HG02938 (cell line): ENCODE results near the gene PITX3.
"Not testable (repeated sequence)": the region's sequence is repeated elsewhere in the genome, so short reads cannot be mapped to it uniquely, and the experiment has no call there.

Source experiments
- ATAC-seq: cut with Tn5 transposase; IDR thresholded peaks from one replicate; pipeline ENCODE4 v1.9.1; 2021; ENCODE audit warnings: mild to moderate bottlenecking, moderate library complexity; ENCODE audit not compliant: unreplicated experiment

PITX3 gene

DNA sequence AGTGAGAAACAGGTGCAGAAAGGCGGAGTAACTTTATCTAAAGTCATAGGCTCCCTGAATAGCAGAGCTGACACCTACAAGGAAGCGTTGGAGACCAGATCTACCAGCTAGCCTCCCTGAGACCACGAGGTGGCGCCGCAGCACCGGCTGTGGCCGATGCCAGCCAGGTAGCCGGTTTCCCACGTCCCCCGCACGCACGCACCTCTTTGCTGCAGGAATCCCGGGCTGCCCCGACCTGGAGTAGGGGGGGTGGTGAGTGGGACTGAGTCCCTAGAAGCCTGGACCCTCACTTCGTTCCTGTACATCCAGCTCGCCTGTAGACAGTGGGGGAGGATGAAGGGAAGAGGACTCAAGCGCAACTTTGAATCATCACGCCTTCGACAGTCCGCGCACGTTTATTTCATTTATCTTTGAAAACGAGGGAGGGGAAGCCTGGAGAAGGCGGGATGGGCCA lies 11.5 kb downstream of the PITX3 start:
- ATAC-seq: no peak

DNA sequence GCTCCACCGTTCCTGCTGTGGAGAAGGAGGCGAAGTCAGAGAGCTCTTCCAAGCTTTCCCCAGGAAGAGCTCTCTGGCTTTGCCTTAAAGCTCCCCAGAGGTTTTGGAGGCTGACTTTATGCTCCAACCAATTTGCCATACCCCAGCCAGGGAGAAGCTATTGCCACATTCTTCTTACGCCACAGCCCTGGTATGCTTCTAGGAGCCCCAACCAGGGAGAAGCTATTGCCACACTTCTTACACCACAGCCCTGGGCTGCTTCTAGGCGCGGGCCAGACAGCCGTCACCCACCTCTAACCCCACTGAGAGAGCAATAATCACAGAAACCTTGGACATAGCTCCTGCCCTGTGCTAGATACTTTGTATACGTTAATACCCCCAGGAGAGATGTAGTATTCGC lies 14.3 kb downstream of the PITX3 start:
- ATAC-seq: no peak

DNA sequence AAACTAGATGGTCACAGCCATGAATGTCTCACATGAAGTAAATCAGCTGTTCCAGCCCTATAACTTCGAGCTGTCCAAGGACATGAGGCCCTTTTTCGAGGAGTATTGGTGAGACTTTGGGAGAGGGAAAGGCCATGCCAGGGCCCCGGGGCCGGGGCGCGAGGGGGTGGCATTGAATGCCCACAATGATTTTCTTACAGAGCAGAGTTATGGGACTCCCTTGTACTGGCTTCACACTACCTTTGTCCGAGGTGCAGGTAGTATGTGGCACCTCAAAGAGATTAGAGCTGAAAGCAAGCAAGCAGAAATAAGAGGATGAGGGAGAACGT lies 14.8 kb downstream of the PITX3 start:
- ATAC-seq: no peak

DNA sequence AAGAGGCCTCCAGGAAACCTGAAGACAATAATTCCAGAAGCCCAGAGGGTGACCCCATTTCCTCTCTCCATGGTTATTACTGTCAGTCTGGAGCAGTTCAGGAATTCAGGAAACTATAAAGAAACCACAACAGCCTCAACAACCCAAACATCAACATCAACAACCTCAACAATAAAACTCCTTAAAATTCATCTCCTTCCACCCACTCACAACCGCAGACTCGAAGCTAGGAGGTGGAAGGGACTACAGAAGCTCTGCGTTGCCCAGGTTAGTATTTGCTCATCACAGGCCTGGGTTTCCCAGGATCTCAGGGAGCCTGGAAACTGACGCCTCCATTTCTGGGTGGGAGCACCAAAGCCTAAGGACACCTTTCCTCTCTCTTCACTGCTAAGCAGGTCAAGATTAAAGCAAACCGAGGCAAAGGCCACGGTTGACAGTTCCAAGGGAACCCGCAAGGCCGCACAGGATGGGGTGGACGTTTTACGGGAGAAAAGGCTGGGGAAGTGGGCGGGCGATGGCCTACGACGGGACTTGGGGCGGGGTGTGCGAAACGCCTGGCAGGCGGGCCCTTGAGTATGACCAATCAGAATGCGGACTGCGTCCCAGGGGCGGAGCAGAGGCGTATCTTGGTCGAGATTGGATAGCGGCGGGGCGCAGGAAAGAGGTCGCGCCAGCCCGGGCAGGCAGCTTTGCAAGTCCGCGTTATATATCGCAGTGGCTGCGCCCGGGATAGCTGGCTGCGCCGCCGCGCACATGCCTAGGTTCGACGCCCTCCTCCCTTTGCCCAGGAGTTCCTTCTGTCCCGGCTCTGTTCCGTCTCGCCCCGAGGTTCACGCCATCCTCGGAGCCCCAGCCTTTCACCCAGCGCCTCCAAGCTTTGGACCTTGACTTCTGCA lies 15.4 kb downstream of the PITX3 start, which contains the start of gene ELOVL3:
Gene ELOVL3, plus strand, starts transcription at position 654 of the 896 bp plus-strand sequence. CDS start 250 bp downstream, outside the sequence.
- peak; percentile 83 for ATAC-seq

DNA sequence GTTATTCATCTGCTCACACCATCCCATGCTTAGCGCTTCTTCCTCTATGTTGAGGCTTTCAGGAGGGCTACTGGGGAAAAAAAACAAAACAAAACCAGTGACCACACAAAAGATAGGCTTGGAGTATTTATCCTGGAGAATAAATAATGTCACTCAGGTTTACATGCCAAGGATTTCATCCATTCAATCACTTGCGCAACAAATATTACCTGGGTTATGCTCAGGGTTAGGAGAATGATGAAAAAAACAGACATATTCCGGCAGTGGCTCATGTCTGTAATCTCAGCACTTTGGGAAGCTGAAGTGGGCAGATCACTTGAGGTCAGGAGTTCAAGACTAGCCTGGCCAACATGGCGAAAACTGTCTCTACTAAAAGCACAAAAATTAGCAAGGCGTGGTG lies 18.5 kb downstream of the PITX3 start:
- ATAC-seq: no peak

DNA sequence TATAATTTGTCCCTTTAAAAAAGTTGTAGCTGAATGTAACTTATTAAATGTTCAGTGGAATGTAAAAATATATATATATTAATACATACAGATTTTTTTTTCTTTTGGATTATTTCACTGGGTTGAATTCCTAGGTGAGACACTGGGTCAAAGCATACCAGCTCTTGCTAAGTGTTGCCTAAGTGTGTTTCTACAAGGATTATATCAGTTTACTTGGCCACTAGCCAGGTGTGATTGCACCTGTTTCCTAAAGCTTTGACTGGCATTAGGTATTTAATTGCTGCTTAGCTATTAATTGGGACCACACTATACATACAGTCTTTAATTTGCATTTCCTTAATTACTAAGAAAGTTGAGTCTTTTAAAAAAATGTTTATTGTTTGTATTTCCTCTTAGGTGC lies 20.7 kb downstream of the PITX3 start:
- no peak for ATAC-seq

DNA sequence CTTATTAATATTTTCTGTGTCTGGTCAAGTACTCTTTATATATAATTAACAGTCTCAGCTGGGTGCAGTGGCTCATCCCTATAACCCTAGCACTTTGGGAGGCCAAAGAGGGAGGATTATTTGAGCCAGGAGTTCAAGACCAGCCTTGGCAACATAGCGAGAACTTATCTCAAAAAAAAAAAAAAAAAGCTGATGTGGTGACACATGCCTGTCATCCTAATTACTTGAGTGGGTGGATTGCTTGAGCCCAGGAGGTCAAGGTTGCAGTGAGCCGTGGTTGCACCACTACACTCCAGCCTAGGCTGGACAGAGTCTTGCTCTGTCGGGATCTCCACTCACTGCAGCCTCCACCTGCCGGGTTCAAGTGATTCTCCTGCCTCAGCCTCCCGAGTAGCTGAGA lies 21.9 kb downstream of the PITX3 start:
- no peak for ATAC-seq

DNA sequence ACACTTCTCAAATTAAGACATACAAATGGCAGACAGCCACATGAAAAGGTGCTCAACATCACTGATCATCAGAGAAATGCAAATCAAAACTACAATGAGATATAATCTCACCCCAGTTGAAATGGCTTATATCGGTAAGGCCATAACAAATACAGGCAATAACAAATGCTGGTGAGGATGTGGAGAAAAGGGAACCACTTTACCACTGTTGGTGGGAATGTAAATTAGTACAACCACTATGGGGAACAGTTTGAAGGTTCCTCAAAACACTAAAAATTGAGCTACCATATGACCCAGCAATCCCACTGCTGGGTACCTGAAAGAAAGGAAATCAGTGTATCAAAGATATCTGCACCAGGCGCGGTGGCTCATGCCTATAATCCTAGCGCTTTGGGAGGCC lies 27.7 kb downstream of the PITX3 start:
- not testable (repeated sequence) for ATAC-seq

DNA sequence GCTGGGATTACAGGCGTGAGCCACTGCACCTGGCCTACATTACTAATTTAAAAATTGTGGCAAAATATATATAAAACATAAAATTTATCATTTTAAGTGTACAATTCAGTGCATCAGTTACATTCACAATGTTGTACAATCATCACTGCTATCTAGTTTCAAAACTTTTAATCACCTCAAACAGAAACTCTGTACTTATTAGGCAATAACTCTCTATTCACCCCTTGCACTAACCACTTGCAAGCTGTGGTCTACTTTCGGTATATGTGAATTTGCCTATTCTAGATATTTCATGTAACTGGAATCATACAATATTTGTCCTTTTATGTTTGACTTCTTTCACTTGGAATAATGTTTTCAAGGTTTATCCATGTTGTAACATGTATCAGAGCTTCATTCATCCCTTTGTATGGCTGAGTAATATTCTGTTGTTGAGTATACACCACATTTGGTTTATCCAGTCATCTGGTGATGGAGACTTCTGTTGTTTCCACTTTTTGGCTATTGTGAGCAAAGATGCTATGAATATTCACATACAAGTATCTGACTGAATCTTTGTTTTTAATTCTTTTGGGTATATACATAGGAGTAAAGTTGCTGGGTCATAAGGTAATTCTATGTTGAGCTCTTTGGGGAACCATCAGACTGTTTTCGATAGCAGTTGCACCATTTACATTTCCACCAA lies 29.6 kb downstream of the PITX3 start:
- ATAC-seq: no peak

DNA sequence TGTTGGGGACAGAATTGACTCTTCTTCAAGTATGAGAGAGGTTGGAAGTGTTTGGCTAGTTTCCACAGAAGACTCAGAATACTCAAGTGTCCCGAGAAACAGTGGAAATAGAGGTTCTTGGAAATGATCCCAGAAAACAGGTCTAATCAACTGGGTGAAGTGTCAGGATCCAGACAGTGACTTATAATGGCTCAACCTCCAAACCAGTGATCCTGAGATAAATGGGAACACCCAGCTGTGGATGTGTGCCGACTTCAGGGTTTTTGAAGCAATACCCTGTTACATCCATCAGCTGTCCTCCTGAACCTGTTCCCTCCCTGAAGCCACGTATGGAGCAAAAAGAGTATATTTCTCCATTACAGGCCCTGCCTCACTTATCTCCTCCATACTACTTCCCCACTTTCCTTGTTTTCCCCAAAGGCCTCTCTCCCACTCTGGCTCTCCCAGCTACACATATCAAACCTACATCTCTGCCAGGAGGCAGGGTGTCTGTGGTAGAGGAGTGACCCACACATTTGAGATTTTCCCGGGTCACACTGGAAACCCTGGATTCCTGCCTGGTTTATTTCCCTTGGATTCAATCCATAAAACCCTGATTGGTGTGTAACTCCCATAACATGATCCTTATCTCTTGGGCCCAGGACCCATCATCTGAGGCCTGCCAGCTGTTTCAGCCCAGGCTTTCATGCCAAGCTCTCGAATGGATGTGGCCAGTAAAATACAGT lies 32.8 kb downstream of the PITX3 start:
- ATAC-seq: no peak

DNA sequence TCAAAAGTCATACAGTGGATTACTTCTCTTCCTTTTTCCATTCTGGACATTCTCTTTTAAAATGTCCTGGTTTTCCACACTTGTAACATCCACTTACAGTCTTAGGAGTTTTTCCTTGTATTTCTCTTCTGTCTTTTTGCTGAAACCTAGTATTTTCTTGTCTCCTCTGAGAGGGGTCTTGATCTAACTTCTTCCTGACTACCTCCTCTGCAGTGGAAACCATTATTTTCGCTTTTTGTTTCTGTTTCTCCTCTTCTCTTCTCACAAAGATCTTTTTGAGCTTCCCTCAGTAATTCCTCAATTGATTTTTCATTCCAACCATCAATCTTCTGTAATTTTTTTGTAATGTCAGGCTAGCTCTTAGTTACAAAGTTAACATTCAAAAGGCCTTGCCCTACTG lies 38.9 kb downstream of the PITX3 start:
- no peak for ATAC-seq

DNA sequence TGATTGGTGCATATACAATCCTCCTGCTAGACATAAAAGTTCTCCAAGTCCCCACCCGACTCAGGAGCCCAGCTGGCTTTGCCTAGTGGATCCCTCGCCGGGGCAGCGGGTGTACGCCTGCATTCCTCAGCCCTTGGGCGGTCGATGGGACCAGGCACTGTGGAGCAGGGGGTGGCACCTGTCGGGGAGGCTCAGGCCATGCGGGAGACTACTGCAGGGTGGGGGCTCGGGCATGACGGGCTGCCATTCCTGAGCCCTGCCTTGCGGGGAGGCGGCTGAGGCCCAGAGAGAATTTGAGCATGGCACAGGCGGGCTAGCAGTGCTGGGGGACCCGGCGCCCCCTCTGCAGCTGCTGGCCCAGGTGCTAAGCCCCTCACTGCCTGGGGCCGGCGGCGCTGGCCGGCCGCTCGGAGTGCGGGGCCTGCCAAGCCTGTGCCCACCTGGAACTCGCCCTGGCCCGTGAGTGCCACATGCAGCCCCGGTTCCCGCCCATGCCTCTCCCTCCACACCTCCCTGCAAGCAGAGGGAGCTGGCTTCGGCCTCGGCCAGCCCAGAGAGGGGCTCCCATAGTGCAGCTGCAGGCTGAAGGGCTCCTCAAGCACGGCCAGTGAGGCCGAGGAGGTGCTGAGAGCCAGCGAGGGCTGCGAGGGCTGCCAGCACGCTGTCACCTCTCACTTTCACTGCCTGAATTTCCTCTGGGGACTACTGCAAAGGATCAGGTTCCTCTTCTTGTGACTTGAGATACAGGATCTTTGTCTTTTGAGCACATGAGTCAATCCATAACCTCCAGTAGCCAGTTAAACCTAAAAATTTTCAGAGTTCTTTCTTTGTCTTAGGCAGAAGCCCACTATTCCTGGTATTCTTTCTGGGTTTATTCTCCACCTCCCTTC lies 40.3 kb downstream of the PITX3 start:
- ATAC-seq: no peak

DNA sequence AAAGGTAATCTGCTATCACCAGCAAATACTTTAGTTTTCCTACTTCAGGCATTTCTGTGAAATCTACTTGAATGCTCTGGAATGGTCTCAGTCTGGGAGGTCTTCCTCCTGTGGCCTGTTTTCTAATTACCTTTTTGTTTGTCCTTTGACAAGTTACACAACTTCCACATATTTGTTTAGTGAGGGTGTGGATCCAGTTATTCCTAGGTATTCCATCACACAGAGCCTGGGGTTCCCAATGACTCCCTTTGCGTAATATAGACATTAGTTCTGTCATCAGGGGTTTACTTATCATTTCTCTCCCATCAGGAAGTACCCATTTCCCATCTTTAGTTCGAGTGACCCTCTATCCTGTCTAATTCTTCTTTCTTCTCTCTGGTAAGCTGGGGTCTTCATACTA lies 43.3 kb downstream of the PITX3 start:
- ATAC-seq: no peak

DNA sequence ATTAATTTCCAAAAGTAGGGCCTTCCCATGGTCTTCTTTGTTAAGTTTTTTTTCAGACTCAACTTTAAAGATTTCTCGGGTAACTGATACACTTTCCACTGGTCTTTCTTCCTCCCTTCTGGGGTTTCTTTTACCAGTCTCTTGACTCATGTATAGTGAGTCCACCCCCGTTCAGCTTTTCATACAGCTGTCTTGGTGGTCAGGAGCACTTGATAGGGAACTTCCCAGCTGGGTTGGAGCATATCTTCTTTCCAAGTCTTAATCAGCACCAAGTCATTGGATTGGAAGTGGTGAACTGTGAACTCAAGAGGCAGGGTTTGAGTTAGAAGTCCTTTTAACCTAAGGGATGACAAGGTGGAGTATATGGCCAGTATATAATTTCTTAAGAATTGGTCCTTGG lies 44.4 kb downstream of the PITX3 start:
- ATAC-seq: no peak

DNA sequence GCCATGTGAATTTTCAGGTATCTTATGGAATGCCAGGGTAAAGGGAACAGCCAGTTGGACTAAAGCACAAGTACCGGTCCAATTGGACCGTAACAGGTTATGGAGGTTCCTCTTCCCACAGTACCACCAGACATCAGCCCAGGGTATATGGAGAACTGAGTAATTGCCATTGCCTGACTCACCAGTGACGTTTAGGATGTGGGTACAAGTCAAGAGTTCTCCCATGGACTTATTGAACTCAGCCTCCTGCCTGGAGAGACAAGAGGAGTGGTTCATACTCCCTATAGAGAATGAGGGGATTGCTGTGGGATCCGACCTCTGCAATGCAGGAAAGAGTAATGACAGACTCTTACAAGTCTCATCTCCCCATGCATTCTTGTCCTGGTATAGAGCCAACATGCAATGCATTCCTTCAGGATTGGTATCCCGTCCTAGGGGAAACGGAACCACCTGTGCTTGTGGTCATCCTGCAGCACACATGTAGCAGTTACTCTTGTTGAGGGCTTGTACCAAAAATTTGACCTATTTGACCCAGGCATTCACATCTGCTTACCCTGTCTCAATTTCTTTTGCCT lies 45.9 kb downstream of the PITX3 start:
- no peak for ATAC-seq

DNA sequence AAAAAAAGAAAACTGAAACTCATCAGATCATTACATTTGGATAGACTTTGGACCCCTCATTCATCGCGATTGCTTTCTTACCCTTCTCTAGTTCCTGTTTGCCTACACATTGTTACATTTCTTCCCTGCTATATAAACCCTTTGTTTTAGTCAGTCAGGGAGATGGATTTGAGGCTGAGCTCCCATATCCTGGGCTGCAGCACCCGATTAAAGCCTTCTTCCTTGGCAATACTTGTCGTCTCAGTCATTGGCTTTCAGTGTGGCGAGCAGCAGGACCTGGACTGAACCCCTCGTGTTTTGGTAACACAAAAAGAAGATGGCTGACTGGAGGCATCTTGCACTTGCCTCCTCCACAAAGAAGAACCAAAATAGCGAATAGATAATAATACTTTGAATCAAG lies 49.4 kb downstream of the PITX3 start:
- ATAC-seq: no peak

DNA sequence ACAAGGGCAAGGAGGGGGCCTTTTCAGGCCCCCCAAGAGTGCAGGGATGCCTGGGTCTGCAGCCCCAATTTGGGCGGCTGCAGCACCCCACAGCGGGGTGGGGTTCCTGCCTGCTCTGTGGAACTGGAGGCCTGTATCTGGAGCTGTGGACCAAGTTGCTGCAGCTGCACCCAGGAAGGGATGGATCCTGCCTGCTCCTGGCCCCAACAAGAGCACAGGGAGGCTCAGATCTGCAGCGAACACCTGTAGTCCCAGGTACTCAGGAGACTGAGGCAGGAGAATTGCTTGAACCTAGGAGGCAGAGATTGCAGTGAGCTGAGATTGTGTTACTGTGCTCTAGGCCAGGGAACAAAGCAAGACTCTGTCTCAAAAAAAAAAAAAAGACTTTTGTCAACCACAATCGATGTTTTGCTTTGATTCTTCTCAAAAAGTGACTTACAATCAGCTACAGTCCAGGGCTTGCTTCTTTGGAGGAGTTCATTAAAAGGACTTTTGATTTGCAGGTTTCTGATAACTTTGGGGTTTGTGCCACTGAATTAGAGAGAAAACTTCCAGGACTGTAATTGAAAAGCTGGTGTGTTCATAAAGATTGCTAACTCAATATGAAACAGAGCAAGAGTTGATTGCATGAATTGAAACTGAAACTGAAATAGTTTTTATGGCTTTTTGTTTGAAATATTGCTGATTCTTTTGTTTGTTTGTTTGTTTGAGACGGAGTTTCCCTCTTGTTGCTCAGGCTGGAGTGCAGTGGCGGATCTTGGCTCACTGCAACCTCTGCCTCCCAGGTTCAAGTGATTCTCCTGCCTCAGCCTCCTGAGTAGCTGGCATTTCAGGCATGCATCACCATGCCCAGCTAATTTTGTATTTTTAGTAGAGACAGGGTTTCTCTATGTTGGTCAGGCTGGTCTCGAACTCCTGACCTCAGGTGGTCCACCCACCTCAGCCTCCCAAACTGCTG lies 52.1 kb downstream of the PITX3 start:
- ATAC-seq: not testable (repeated sequence)

DNA sequence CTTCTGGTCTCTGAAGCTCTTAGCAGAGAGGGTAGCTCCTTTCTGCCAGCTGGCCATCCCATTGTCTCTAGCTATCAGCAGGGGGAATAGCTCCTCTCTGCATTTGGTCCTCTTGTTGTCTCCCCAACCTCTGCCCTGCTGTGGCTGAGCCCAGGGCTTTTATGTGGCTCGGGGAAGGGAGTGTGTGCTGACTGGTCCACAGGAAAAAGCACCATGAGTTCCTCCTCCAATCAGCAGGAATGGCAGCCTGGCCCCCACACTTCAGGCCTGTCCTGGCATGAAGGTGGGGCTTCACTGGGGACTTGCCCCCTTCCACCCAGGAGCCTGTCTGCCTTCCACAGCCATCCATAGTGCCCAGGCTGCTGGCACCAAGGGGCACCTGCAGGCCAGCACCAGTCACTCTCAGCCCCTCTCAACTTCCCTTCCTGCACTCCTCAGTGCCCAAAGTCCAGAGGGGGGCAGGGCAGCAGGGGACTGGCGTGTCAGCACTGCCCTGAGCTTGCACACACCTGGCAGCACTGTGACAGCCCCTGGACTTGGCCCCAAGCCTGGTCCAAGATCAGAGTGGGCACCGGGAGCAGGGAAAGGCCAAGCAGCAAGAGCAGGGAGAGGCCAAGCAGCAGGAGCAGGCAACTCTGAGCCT lies 52.9 kb downstream of the PITX3 start:
- ATAC-seq: no peak
